Measurements from ENCODE around the gene BCL2A1.
"Not testable (repeated sequence)": the region's sequence is repeated elsewhere in the genome, so short reads cannot be mapped to it uniquely, and the experiment has no call there.

The BCL2A1 gene

DNA sequence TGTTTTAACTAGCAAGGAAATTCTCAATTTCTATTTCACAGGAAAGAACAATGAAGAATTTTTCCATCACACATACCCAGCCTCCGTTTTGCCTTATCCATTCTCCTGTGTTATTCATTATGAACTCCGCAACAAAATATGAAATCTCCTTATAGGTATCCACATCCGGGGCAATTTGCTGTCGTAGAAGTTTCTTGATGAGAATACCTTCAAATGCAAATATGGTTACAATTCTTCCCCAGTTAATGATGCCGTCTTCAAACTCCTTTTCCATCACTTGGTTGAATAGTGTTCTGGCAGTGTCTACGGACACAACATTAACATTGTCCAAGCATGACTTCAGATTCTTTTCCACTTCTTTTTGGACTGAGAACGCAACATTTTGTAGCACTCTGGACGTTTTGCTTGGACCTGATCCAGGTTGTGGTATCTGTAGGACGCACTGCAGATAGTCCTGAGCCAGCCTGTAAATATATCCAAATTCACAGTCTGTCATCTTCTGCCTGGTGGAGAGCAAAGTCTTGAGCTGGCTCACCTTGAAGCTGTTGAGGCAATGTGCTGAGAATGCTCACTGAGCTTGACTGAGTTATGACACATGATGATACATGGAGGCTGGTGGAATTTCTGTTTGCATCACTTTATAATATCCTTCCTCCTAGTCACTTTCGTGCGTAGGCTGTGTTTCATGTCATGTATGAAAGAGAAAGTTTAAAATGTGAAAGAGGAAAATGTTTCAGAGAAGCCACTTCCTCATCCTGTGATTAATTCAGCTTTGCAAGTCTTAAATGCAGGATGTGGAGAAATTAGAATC is at the start of gene BCL2A1:
BCL2A1 (minus strand) TSS at position 573 of the 811 bp plus-strand sequence; CDS start at position 496, 77 bp downstream.
- no peak for FAIRE-seq

DNA sequence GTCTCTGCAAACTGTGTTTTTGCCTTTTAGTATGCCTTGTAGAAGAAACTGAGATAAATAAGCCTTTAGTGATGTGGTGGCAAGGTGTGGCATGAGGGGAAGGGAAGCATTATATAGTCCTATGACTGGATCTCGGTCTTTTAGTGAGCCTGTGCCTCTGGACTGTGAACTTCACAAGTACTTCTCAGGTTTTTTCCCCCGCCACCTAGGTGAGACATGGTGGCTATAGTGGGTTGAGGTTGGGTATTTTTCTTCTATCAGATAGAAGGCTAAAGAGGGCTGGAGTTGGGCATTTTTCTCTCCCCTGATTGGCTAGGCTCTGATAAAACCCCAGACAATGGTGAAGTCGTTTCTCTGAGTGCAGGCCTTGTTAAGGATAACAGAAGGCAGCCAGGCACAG is 49.7 kb upstream of the BCL2A1 start:
- FAIRE-seq, result no peak

DNA sequence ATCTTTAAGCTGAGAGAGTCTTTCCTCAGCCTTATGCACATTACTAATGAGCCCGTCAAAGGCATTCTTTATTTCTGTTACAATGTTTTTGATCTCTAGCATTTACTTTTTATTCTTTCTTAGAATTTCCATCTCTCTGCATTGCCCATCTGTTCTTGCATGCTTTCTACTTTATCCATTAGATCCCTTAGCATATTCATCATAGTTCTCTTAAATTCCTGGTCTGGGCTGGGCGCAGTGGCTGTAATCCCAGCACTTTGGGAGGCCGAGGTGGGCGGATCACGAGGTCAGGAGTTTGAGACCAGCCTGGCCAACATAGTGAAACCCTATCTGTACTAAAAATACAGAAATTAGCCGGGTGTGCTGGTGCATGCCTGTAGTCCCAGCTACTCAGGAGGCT is 49.2 kb upstream of the BCL2A1 start:
- not testable (repeated sequence) for FAIRE-seq

DNA sequence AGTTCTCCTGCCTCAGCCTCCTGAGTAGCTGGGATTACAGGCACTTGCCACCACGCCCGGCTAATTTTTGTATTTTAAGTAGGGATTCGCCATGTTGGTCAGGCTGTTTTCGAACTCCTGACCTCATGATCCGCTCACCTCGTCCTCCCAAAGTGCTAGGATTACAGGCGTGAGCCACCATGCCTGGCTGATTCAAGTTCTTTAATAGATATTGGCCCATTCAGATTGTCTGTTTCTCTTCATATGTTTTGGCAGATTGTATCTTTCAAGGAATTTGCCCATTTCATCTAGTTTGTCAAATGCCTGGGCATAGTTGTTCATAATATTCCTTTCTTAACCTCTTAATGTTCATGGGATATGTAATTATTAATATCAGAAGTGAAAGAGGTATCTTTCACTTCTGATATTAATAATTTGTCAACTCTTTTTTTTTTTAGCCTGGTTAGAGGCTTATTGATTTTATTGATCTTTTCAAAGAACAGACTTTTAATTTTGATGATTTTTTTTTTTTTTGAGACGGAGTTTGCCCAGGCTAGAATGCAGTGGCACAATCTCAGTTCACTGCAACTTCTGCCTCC is 48.3 kb upstream of the BCL2A1 start:
- FAIRE-seq, result no peak

- not testable (repeated sequence) for FAIRE-seq
These were observed 46.1 kb upstream of the BCL2A1 start for GRCh38 chr15:80017139-80017538.

DNA sequence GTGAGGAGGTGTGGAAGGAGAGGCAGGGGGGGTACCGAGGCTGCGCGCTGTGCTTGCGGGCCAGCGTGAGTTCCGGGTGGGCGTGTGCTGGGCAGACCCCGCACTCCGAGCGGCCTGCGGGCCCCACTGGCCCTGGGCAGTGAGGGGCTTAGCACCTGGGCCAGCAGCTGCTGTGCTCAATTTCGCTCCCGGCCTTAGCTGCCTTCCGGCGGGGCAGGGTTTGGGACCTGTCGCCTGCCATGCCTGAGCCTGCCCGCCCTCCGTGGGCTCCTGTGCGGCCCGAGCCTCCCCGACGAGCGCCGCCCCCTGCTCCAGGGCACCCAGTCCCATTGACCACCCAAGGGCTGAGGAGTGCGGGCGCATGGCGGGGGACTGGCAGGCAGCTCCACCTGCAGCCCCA is 45.5 kb upstream of the BCL2A1 start:
- FAIRE-seq, result not testable (repeated sequence)

DNA sequence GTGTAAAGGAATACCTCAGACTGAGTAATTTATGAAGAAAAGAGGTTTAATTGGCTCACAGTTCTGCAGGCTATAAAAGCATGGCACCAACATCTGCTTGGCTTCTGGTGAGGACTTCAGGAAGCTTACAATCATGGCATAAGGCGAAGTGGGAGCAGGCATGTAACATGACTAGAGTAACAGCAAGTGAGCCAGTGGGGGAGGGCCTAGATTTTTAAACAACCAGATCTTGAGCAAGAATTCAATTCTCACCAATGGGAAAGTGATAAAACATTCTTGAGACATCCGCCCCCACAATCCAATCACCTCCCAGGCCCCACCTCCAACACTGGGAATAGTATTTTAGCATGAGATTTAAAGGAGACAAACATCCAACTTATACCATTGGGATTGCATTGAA is 44.2 kb upstream of the BCL2A1 start:
- FAIRE-seq, result no peak

DNA sequence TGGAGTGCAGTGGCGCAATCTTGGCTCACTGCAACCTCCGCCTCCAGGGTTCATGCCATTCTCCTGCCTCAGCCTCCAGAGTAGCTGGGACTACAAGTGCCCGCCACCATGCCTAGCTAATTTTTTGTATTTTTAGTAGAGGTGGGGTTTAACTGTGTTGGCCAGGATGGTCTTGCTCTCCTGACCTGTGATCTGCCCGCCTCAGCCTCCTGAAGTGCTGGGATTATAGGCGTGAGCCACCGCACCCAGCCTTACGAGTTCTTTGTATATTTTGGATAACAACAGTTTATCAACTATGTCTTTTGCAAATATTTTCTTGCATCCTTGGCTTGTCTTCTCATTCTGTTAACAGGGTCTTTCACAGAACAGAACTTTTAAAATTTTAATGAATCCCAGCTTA is 43.2 kb upstream of the BCL2A1 start:
- not testable (repeated sequence) for FAIRE-seq

- no peak for FAIRE-seq
These were observed 41.2 kb upstream of the BCL2A1 start for GRCh38 chr15:80012060-80012726.

GRCh38 chr15:80011596-80011995 is 40.6 kb upstream of the BCL2A1 start:
- FAIRE-seq, result no peak

DNA sequence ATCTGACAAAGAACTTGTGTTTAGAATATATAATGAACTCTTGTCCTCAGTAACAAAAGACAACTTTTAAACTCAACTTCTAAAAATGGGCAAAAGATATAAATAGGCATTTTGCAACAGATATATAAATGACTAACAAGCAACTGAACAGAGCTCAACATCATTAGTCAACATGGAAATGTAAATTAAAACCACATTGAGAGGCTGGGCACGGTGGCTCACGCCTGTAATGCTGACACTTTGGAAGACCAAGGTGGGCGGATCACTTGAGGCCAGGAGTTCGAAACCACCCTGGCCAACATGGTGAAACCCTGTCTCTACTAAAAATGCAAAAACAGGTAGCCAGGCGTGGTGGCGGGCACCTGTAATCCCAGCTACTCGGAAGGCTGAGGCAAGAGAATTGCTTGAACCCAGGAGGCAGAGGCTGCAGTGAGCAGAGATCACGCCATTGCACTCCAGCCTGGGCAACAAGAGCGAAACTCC is 40.1 kb upstream of the BCL2A1 start:
- FAIRE-seq, result not testable (repeated sequence)

GRCh38 chr15:80010131-80010673 is 39.2 kb upstream of the BCL2A1 start:
- FAIRE-seq, result no peak

DNA sequence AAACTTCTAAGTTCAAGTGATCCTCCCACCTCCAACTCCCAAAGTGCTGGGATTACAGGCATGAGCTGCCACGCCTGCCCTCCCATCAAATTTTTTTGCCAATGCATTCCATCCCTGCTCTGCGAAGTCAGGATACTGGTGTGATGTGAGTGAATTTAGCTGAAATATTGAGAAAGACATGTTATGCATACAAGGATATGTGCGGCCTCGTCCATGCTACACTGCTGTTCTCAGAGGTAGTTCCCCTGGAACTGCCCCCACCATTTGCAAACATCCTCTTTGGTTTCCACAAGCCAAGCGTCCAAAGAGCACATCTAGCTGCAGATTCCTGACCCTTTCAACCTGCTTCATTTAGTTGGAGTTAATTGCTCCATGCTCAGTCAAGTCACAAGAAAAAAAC is 36.5 kb upstream of the BCL2A1 start:
- FAIRE-seq, result no peak

- FAIRE-seq, result no peak
These were observed 36.0 kb upstream of the BCL2A1 start for GRCh38 chr15:80006946-80007345.

DNA sequence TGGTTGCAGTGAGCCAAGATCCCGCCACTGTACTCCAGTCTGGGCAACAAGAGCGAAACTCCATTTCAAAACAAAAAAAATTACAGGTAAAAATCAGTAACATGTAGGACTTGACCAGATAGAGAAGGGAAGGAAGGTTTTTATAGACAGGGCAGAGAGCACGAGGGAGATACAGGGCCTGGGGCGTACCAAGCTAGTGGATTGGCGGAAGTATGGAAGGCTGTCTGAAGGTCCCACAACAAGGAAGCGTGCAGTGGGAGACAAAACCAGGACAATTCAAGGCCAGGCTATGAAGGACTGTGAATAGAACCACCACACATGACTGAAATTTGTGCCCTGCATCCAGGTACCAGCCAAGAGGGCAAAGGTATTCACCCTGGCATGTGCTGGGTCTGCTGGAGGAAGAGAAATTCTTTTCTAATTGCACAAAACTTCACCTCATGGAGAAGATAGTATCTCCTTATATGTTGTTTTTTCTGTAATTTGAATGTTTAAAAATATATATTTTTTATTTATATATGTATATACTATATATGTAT is 33.0 kb upstream of the BCL2A1 start:
- no peak for FAIRE-seq

- no peak for FAIRE-seq
These were observed 32.2 kb upstream of the BCL2A1 start for GRCh38 chr15:80003171-80003570.

DNA sequence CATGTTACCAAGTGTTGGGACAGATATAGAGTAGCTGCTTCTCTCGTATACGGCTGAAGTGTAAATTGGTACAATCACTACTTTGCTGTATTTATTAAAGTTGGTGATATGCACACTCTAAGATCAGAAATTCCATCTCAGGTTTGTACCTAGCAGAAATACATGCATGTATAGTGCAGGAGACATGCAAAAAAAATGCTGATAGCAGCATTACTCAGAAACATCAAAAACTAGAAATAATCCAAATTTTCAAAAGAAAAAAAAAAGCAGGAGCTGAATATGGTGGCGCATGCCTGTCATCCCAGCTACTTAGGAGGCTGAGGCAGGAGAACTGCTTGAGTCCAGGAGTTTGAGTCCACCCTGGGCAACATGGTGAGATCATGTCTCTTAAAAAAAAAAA is 31.3 kb upstream of the BCL2A1 start:
- FAIRE-seq, result no peak

DNA sequence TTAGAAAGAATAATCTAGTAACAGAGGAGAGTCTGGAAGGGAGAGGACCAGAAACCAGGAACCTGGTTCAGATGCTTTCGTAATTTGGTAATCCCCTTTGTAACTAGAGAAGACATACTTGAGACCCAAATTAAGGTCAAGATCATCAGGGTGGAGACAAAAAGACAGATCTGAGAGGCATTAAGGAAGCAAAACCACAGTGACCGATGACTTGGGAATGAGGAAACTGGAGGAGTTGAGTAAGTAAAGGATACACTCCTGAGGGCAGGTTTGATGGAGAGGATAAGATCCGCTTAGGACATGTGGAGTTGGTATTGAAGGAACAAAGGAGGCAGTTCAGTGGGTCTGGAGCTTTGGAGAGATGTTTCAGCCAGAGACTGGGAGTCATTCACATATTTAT is 23.6 kb upstream of the BCL2A1 start:
- no peak for FAIRE-seq

DNA sequence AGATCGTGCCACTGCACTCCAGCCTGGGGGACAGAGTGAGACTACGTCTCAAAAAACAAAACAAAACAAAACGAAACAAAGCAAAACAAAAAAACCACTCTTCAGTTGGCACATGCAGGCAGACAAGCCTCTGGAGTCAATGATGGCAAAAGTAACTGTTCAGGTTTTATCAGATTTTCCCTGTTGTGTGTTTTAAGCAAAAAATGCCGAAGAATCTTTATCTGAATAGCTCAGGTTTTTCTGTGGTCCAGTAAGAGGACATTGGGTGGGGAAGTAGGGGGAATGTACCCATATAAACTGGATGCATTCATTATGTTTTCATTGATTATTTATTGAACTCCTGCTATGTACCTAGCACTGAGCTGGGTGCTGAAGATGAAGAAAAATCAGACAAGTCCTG is 20.8 kb upstream of the BCL2A1 start:
- no peak for FAIRE-seq

DNA sequence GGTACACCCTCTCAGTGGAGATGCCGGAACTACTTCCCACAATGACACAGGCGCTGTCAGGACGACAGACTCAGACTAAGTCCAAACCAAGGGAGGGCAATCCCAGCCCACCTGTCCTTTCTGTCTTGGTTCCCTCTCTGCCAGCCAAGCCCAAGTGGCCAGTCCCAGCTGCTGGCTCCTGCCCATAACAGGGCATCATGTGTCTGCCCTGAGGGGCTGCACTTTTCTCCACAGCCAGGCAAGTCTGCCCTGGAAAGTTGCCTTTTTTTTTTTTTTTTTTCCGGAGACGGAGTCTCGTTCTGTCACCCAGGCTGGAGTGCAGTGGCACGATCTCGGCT is 20.0 kb upstream of the BCL2A1 start:
- FAIRE-seq, result no peak

GRCh38 chr15:79990280-79990996 is 19.4 kb upstream of the BCL2A1 start:
- FAIRE-seq, result no peak

DNA sequence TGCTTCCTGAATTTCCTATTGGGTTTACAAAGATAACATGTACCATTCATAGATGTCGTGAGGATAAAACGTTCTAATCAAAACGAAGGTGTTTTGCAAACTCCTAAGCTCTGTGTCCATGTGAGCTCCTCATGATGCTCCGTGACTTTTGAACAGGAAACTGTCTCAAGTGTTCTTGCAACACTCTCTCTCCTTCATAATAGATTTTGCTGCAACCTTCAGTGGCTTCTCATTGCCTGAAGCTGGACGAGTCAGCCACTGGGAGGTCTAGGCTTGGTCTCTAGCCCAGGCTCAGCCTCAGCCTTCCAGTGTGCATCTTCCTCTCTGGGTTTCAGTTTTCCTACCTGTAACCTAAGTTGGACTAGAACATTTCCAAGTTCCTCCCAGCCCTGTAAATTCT is 18.7 kb upstream of the BCL2A1 start:
- FAIRE-seq, result no peak

- no peak for FAIRE-seq
These were observed 18.2 kb upstream of the BCL2A1 start for GRCh38 chr15:79989183-79989582.
